Astrocyte (in vitro differentiated cells and primary cell): ENCODE data around the gene PLPP3.

ENCODE experiments used
- CTCF ChIP-seq: IDR thresholded peaks from 2 replicates; pipeline ENCODE4 v1.5.1; 2011; ENCODE audit warnings: low read depth, mild to moderate bottlenecking, inconsistent platforms, low read length, moderate library complexity; ENCODE audit not compliant: insufficient read depth
- EZH2 ChIP-seq: IDR thresholded peaks from 2 replicates; pipeline ENCODE4 v1.6.1; 2012; ENCODE audit warnings: mild to moderate bottlenecking, low read length, inconsistent platforms; ENCODE audit not compliant: insufficient read depth

GRCh38 chr1:56461158-56462127 lies 117.9 kb downstream of the PLPP3 start:
- no peak for TF ChIP-seq CTCF
- no peak for TF ChIP-seq EZH2
